RWPE2 (cell line): ENCODE results near the gene DERA.

Source experiments
- ATAC-seq: fragments of 200-7000 bp; cut with Tn5 transposase; 3 replicates; pipeline ENCODE4 v1.9.1; 2021; ENCODE audit warnings: low read depth
- DNase-seq: peaks from one replicate; pipeline ENCODE4 v3.0.0-alpha.2; 2020; ENCODE audit warnings: low spot score
- H3K27ac ChIP-seq: fragments of 450-650 bp; 2 replicates; pipeline ENCODE4 v1.5.1; 2017; ENCODE audit warnings: mild to moderate bottlenecking; ENCODE audit not compliant: poor library complexity, severe bottlenecking
- H3K27me3 ChIP-seq: fragments of 250-450 bp; sonication (Bioruptor Pico); 2 replicates; pipeline ENCODE4 v1.5.1; 2021; ENCODE audit warnings: mild to moderate bottlenecking, moderate library complexity; ENCODE audit not compliant: insufficient read depth, poor library complexity, severe bottlenecking
- H3K36me3 ChIP-seq: fragments of 250-450 bp; sonication (Bioruptor Pico); 2 replicates; pipeline ENCODE4 v1.5.1; 2020; ENCODE audit warnings: low read depth, mild to moderate bottlenecking, moderate library complexity
- H3K4me1 ChIP-seq: fragments of 250-450 bp; sonication (Bioruptor Pico); 2 replicates; pipeline ENCODE4 v1.5.1; 2021; ENCODE audit warnings: mild to moderate bottlenecking, moderate library complexity; ENCODE audit not compliant: insufficient read depth, poor library complexity, severe bottlenecking
- H3K4me3 ChIP-seq: fragments of 250-450 bp; sonication (Bioruptor Pico); 2 replicates; pipeline ENCODE4 v1.5.1; 2021; ENCODE audit warnings: mild to moderate bottlenecking, moderate library complexity; ENCODE audit not compliant: severe bottlenecking
- H3K9me3 ChIP-seq: fragments of 250-450 bp; sonication (Bioruptor Pico); 2 replicates; pipeline ENCODE4 v1.5.1; 2021; ENCODE audit warnings: mild to moderate bottlenecking, moderate library complexity; ENCODE audit not compliant: severe bottlenecking
- CTCF ChIP-seq: fragments of 450-650 bp; IDR thresholded peaks from one replicate; pipeline ENCODE4 v1.5.1; 2017; ENCODE audit warnings: mild to moderate bottlenecking, moderate library complexity; ENCODE audit not compliant: poor library complexity, severe bottlenecking

The DERA gene

DNA sequence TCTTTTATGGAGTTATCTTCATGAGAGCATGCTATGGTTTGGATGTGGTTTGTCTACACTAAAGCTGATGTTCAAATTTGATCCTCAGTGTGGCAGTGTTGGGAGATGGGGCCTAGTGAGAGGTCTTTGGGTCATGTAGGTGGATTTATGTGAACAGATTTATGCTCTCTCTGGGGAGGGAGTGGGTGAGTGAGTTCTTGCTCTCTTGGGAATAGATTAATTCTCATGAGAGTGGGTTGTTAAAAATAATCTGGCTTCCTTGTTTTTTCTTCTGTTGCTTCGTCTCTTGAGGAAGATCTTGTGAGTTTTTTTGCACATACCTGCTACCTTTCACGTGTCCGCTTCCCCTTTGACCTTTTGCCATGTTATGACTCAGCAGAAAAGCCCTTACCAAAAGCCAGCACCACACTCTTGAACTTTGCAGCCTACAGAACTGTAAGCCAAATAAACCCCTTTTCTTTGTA is 20.5 kb downstream of the DERA start:
- Histone ChIP-seq H3K9me3 (no peaks in the 10 kb centered on the region), H3K4me1 (peaks cover 10% of the 10 kb centered on the region), H3K27me3 (no peaks in the 10 kb centered on the region), H3K4me3 (no peak overlapping the region), H3K27ac (no peak overlapping the region), H3K36me3 (no peaks in the 10 kb centered on the region)
- TF ChIP-seq CTCF: no peak
- DNase-seq: no peak
- no peak for ATAC-seq

DNA sequence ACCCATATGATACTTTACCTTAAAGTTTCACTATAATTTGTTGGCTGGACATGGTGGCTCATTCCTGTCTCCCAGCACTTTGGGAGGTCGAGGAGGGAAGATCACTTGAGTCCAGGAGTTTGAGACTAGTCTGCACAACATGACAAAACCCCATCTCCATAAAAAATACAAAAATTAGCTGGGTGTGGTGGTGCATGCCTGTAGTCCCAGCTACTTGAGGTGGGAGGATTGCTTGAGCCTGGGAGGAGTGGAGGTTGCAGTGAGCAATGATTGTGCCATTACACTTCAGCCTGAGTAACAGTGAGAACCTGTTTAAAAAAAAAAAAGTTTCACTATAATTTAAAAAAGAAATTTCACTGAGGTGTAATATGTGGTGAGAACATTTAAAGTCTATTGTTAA is 21.2 kb downstream of the DERA start:
- Histone ChIP-seq H3K4me1 (peaks cover 10% of the 10 kb centered on the region), H3K27ac (no peak overlapping the region), H3K27me3 (no peaks in the 10 kb centered on the region), H3K4me3 (no peak overlapping the region), H3K36me3 (no peaks in the 10 kb centered on the region), H3K9me3 (no peaks in the 10 kb centered on the region)
- no peak for TF ChIP-seq CTCF
- no peak for ATAC-seq
- DNase-seq: no peak

- no peaks in the 10 kb centered on the region for H3K27me3 ChIP-seq
- no peak for DNase-seq
- no peak overlapping the region for H3K27ac ChIP-seq
- peaks cover 6% of the 10 kb centered on the region for H3K4me1 ChIP-seq
- H3K36me3 ChIP-seq: no peaks in the 10 kb centered on the region
- no peak overlapping the region for H3K4me3 ChIP-seq
- ATAC-seq: no peak
- no peaks in the 10 kb centered on the region for H3K9me3 ChIP-seq
- TF ChIP-seq CTCF: no peak
Observed at GRCh38 chr12:15932971-15933370, 21.8 kb downstream of the DERA start.

DNA sequence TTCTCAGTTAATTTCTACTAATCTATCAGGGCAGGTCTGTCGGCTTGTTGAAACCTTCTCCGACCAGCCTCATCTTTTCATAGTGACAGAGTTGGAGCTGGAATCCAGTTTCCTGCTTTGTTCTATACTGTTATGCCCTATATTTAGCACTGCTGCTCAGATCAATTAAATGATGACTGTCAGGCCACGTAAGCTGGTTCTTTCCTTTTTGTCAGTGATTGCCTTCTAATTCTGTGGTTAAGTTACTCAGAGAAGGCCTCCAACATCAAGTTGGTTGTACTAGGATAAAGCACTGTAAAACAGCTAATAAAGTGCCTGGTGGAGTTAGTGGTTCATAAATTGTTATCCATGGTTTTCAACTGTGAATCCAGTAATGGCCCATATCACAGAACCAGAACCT is 22.6 kb downstream of the DERA start:
- Histone ChIP-seq H3K27me3 (no peaks in the 10 kb centered on the region), H3K4me3 (no peak overlapping the region), H3K36me3 (no peaks in the 10 kb centered on the region), H3K9me3 (no peaks in the 10 kb centered on the region), H3K27ac (no peak overlapping the region), H3K4me1 (no peaks in the 10 kb centered on the region)
- DNase-seq (no peak), ATAC-seq (no peak)
- TF ChIP-seq CTCF: no peak

DNA sequence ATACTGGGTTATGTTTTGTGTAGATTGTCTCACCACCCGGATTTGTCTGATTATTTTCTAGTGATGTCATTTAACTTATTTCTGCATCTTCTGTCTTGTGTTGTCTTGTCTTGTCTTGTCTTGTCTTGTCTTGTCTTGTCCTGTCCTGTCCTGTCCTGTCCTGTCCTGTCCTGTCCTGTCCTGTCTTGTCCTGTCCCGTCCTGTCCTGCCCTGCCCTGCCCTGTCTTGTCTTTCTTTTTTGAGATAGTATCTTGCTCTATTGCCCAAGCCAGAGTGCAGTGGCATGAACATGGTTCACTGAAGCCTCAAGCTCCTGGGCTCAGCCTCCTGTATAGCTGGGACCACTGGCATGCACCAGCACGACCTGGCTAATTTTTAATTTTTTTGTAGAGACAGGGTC is 25.6 kb downstream of the DERA start:
- Histone ChIP-seq H3K4me3 (no peak overlapping the region), H3K4me1 (no peaks in the 10 kb centered on the region), H3K36me3 (no peaks in the 10 kb centered on the region), H3K9me3 (no peaks in the 10 kb centered on the region), H3K27ac (no peak overlapping the region), H3K27me3 (no peaks in the 10 kb centered on the region)
- ATAC-seq: no peak
- no peak for DNase-seq
- TF ChIP-seq CTCF: no peak
